ENCODE measurements around the gene SNX7.

DNA sequence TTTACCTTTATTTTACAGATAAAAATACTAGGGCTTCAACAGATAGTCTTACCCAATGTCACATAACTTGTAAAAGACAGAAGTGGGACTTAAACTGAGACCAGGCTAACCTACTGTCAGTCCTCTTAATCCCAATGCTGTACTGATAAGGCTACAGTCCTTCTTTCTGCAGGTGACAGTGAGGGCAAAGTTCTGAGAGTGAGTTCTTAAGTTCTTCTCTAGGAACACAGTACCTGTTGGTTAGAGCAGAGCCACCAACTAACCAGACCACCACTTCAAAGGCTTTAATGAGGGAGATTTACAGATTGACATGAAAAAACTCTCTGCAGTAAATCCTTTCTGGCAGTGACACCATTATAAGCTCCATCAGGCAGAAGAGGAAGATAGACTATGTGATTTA is 74.2 kb downstream of the SNX7 start:
- TF ChIP-seq EZH2 (IDR thresholded peaks at IDR 0.05; ENCODE audit: low read length, missing control alignments) (no peak), CTCF (conservative IDR thresholded peaks at IDR 0.05 in 1 of 2, IDR thresholded peaks at IDR 0.05 in 1 of 2; ENCODE audit: low read depth in 1 of 2, low read length in 2 of 2) (no peak)
